Fibroblast of skin of scalp (primary cell): ENCODE measurements around the gene SIRPB2.

Experiments
- DNase-seq: peaks from one replicate; pipeline ENCODE4 v3.0.0-alpha.2; 2013

The SIRPB2 gene

GRCh38 chr20:1440024-1440423, 51.2 kb downstream of the SIRPB2 start:
- peak; percentile 15 for DNase-seq

GRCh38 chr20:1438361-1438760, 52.9 kb downstream of the SIRPB2 start:
- DNase-seq: no peak

- DNase-seq: peak; percentile 68
Measured at GRCh38 chr20:1437235-1437904, 53.9 kb downstream of the SIRPB2 start.

- DNase-seq: no peak
Measured at GRCh38 chr20:1436263-1436662, 55.0 kb downstream of the SIRPB2 start.

- DNase-seq: no peak
Measured at GRCh38 chr20:1435337-1435699, 55.9 kb downstream of the SIRPB2 start.

GRCh38 chr20:1434571-1435336, 56.5 kb downstream of the SIRPB2 start:
- peak; percentile 52 for DNase-seq

- no peak for DNase-seq
Measured at GRCh38 chr20:1431158-1431557, 60.1 kb downstream of the SIRPB2 start.

- peak; percentile 22 for DNase-seq
Measured at GRCh38 chr20:1430004-1430451, 61.2 kb downstream of the SIRPB2 start.

- DNase-seq: no peak
Measured at GRCh38 chr20:1429143-1429728, 62.0 kb downstream of the SIRPB2 start.

- DNase-seq: no peak
Measured at GRCh38 chr20:1427457-1428054, 63.7 kb downstream of the SIRPB2 start.

- DNase-seq: no peak
Measured at GRCh38 chr20:1426231-1426849, 64.9 kb downstream of the SIRPB2 start.
